Measurements from ENCODE around the gene NR0B2. TPM values are rescaled to one million over a fixed set of nuclear protein-coding genes. Genes with fewer than 3 reads are reported as not detected.

The NR0B2 gene
- total RNA-seq, 1 experiment from 2014 or later, result not detected

DNA sequence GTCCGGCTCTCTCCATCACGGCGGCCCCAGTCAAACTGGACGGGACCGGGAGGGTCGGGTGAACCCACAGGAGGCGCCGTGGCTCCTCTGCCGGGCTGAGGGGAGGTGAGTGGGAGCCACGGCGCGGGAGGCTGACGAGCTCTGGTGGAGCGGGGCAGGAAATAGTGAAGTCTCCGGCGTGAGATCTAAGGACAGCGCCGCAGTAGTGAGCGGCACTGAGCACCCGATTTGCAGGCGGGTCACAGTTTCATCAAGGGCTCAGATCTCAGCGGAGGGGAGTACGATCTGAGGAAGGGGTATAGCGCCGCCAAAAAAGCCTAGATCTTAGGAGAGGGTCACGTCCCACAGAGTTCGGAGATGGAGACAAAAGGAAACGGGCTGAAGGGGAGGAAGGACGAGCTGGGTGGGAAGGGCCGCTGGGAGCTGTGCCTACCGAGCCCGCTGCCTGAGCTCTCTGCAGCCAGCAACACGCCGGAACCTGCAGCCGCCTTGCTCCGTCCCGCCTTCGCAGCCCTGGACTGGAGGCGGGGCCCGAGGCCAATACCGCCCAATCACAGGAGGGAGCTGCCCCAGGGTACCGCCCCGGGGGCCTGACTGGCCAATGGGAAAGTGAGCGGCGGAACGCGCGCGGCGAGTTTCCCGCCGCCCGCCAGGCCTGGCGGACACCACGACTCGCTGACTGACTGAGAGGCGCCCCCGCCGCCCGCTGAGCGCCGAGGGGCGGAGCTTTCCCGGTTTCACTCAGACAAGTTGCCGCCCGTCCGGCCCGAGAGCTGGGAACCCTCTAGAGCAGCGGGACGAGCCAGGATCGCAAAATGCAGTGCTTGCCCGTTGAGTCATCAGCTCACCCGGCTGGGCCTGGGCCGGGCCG, 48.9 kb downstream of the NR0B2 start:
- in situ Hi-C loops (cut with HindIII; ENCODE audit: low pct_unique_long_range_greater_than_20kb, low sequenced_read_pairs), result no loop called here
- peak; percentile 94 for DNase-seq (ENCODE audit: low read depth, low spot score)

GRCh38 chr1:26863685-26864077, 50.1 kb downstream of the NR0B2 start:
- in situ Hi-C loops (cut with HindIII; ENCODE audit: low pct_unique_long_range_greater_than_20kb, low sequenced_read_pairs), result no loop called here
- DNase-seq (ENCODE audit: low read depth, low spot score), result no peak

DNA sequence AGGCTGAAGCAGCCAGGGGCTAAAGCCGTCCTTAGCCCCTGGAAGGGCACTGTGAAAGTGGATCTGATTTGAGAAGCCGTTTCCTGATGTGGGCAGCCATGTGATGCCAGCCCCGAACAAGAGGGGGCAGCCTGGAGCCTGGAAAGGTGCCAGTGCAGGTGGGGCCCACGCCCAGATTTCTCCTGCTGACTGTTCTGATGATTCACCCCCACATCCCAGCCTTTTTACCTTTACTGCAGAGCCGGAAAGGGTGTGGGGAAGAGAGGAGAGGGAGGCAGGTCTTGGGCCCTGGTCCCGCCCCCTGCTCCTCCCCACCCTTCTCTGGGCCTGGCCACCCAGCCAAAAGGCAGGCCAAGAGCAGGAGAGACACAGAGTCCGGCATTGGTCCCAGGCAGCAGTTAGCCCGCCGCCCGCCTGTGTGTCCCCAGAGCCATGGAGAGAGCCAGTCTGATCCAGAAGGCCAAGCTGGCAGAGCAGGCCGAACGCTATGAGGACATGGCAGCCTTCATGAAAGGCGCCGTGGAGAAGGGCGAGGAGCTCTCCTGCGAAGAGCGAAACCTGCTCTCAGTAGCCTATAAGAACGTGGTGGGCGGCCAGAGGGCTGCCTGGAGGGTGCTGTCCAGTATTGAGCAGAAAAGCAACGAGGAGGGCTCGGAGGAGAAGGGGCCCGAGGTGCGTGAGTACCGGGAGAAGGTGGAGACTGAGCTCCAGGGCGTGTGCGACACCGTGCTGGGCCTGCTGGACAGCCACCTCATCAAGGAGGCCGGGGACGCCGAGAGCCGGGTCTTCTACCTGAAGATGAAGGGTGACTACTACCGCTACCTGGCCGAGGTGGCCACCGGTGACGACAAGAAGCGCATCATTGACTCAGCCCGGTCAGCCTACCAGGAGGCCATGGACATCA, 50.7 kb downstream of the NR0B2 start, which contains the start of gene SFN:
Gene SFN (plus strand): TSS at position 369 of the 904 bp plus-strand sequence. CDS start 64 bp downstream, at position 433.
- in situ Hi-C loops (cut with HindIII; ENCODE audit: low pct_unique_long_range_greater_than_20kb, low sequenced_read_pairs), result no loop called here
- DNase-seq (ENCODE audit: low read depth, low spot score), result peak; percentile 13

- in situ Hi-C loops (cut with HindIII; ENCODE audit: low pct_unique_long_range_greater_than_20kb, low sequenced_read_pairs), result no loop called here
- no peak for DNase-seq (ENCODE audit: low read depth, low spot score)
These were observed 51.8 kb downstream of the NR0B2 start for GRCh38 chr1:26861889-26862378.

Other genes with a start within 250 kb of the NR0B2 start
- 11.1 and 11.2 TPM in 2 replicates for gene ARID1A, start 218.0 kb downstream of the NR0B2 start, total RNA-seq (2014; rRNA removed; shearing (Covaris generic))
- gene PIGV, start 126.0 kb downstream of the NR0B2 start, total RNA-seq (2014; rRNA removed; shearing (Covaris generic)), result 18.8 and 19.0 TPM in 2 replicates
- gene ZDHHC18, start 87.3 kb downstream of the NR0B2 start, total RNA-seq (2014; rRNA removed; shearing (Covaris generic)), result 9.5 and 11.0 TPM in 2 replicates
- gene SFN, start 50.8 kb downstream of the NR0B2 start, total RNA-seq (2014; rRNA removed; shearing (Covaris generic)), result 0.11 TPM in 1 of 2 replicates, not detected in the other
- 29.1 and 30.3 TPM in 2 replicates for gene GPN2, start 23.7 kb downstream of the NR0B2 start, total RNA-seq (2014; rRNA removed; shearing (Covaris generic))
- gene GPATCH3, start 13.5 kb downstream of the NR0B2 start, total RNA-seq (2014; rRNA removed; shearing (Covaris generic)), result 7.7 and 9.7 TPM in 2 replicates
- 53.5 and 60.8 TPM in 2 replicates for gene NUDC, start 7.8 kb upstream of the NR0B2 start, total RNA-seq (2014; rRNA removed; shearing (Covaris generic))
- gene KDF1, start 46.5 kb upstream of the NR0B2 start, total RNA-seq (2014; rRNA removed; shearing (Covaris generic)), result not detected in 2 replicates
- 29.1 and 29.5 TPM in 2 replicates for gene TRNP1, start 79.7 kb upstream of the NR0B2 start, total RNA-seq (2014; rRNA removed; shearing (Covaris generic))
- gene TENT5B, start 98.9 kb upstream of the NR0B2 start, total RNA-seq (2014; rRNA removed; shearing (Covaris generic)), result 0.05 TPM in 1 of 2 replicates, not detected in the other
- gene SLC9A1, start 241.2 kb upstream of the NR0B2 start, total RNA-seq (2014; rRNA removed; shearing (Covaris generic)), result 1.7 and 2.4 TPM in 2 replicates

Measured in SK-MEL-5 (cell line).